HepG2 (cell line): ENCODE results near the gene AKR1C4. TPM values are rescaled to one million over a fixed set of nuclear protein-coding genes. Genes with fewer than 3 reads are reported as not detected.

Experiments
- EED ChIP-seq: sonication (generic); formaldehyde crosslinking; IDR thresholded peaks from 2 replicates; pipeline ENCODE4 v1.5.0; 2020; ENCODE audit warnings: mild to moderate bottlenecking, missing genetic modification reagents
- FOSL1 ChIP-seq: sonication (generic); formaldehyde crosslinking; IDR thresholded peaks from 2 replicates; pipeline ENCODE4 v1.9.0; 2021; ENCODE audit warnings: missing genetic modification reagents, borderline replicate concordance
- FOXA3 ChIP-seq: IDR thresholded peaks from 2 replicates; pipeline ENCODE4 v1.6.1; 2016; ENCODE audit warnings: missing genetic modification reagents, missing compliant biosample characterization
- GABPB1 ChIP-seq: IDR thresholded peaks from 2 replicates; pipeline ENCODE4 v1.6.1; 2016; ENCODE audit warnings: mild to moderate bottlenecking, missing genetic modification reagents, moderate library complexity, missing compliant biosample characterization
- GTF2F1 ChIP-seq: fragments of 150-350 bp; IDR thresholded peaks from 2 replicates; pipeline ENCODE4 v1.6.1; 2014; ENCODE audit warnings: low read length
- HNF1B ChIP-seq: sonication (generic); formaldehyde crosslinking; IDR thresholded peaks from 2 replicates; pipeline ENCODE4 v1.5.1; 2020; ENCODE audit warnings: mild to moderate bottlenecking, moderate library complexity, missing genetic modification reagents
- MXD4 ChIP-seq: IDR thresholded peaks from 2 replicates; pipeline ENCODE4 v1.6.1; 2016; ENCODE audit warnings: mild to moderate bottlenecking, missing biosample characterization, missing genetic modification reagents
- NONO ChIP-seq, 2 experiments: fragments of 450-650 bp in 1 of 2; sonication (generic) in 1 of 2; formaldehyde crosslinking in 1 of 2; IDR thresholded peaks in 1 of 2; conservative IDR thresholded peaks in 1 of 2; 2 replicates each; pipeline versions ENCODE4 v1.6.1 to v1.8.0; 2017 to 2022; ENCODE audit warnings: mild to moderate bottlenecking in 1 of 2, missing genetic modification reagents in 1 of 2, moderate library complexity in 1 of 2
- PAX8 ChIP-seq: sonication (generic); formaldehyde crosslinking; IDR thresholded peaks from 2 replicates; pipeline ENCODE4 v1.8.0; 2022; ENCODE audit warnings: mild to moderate bottlenecking, missing genetic modification reagents, borderline replicate concordance
- RBFOX2 ChIP-seq: fragments of 200-400 bp; formaldehyde crosslinking; IDR thresholded peaks from 2 replicates; pipeline ENCODE4 v1.6.1; 2017; ENCODE audit warnings: low read depth, mild to moderate bottlenecking, low read length
- RXRB ChIP-seq: IDR thresholded peaks from 2 replicates; pipeline ENCODE4 v1.6.1; 2016; ENCODE audit warnings: borderline replicate concordance, missing genetic modification reagents, missing compliant biosample characterization
- SATB2 ChIP-seq: sonication (generic); formaldehyde crosslinking; IDR thresholded peaks from 2 replicates; pipeline ENCODE4 v1.5.0; 2020; ENCODE audit warnings: missing genetic modification reagents
- SMAD3 ChIP-seq: sonication (generic); formaldehyde crosslinking; IDR thresholded peaks from 2 replicates; pipeline ENCODE4 v1.4.0; 2020; ENCODE audit warnings: missing genetic modification reagents
- SMC3 ChIP-seq: IDR thresholded peaks from 2 replicates; pipeline ENCODE4 v1.6.1; 2011; ENCODE audit warnings: low read length, improper control_type of control experiment
- SP140L ChIP-seq: sonication (generic); formaldehyde crosslinking; IDR thresholded peaks from 2 replicates; pipeline ENCODE4 v1.4.0; 2020; ENCODE audit warnings: missing genetic modification reagents, borderline replicate concordance
- SPEN ChIP-seq: sonication (generic); formaldehyde crosslinking; IDR thresholded peaks from 2 replicates; pipeline ENCODE4 v1.5.1; 2020; ENCODE audit warnings: low read depth, mild to moderate bottlenecking, missing genetic modification reagents
- SRSF1 ChIP-seq: fragments of 200-400 bp; formaldehyde crosslinking; optimal IDR thresholded peaks from 2 replicates; pipeline ENCODE3; 2017; ENCODE audit warnings: mild to moderate bottlenecking, low read depth, low read length, moderate library complexity
- THAP11 ChIP-seq: IDR thresholded peaks from 2 replicates; pipeline ENCODE4 v1.6.1; 2016; ENCODE audit warnings: missing biosample characterization, missing genetic modification reagents
- ZBTB4 ChIP-seq: sonication (generic); formaldehyde crosslinking; IDR thresholded peaks from 2 replicates; pipeline ENCODE4 v1.4.0; 2020; ENCODE audit warnings: missing genetic modification reagents, mild to moderate bottlenecking, borderline replicate concordance
- ZMYM2 ChIP-seq: sonication (generic); formaldehyde crosslinking; IDR thresholded peaks from 2 replicates; pipeline ENCODE4 v1.8.0; 2022; ENCODE audit warnings: mild to moderate bottlenecking, missing genetic modification reagents
- ZNF136 ChIP-seq: sonication (generic); formaldehyde crosslinking; IDR thresholded peaks from 2 replicates; pipeline ENCODE4 v1.8.1; 2022; ENCODE audit warnings: low read depth, mild to moderate bottlenecking, moderate library complexity, missing genetic modification reagents
- ZNF24 ChIP-seq: fragments of 450-650 bp; IDR thresholded peaks from 2 replicates; pipeline ENCODE4 v1.6.1; 2017; ENCODE audit warnings: antibody characterized with exemption, mild to moderate bottlenecking
- ZNF564 ChIP-seq: sonication (generic); formaldehyde crosslinking; IDR thresholded peaks from 2 replicates; pipeline ENCODE4 v1.8.1; 2023; ENCODE audit warnings: mild to moderate bottlenecking, missing genetic modification reagents
- ZSCAN30 ChIP-seq: sonication (generic); formaldehyde crosslinking; IDR thresholded peaks from 2 replicates; pipeline ENCODE4 v1.5.0; 2020; ENCODE audit warnings: mild to moderate bottlenecking, missing genetic modification reagents
- polyA plus RNA-seq, 8 experiments: library from polyadenylated mRNA; depleted of rRNA in 3 of 8; stranded (reverse) in 7 of 8; unstranded in 1 of 8; fragments of >200 nt; fragmentation: Illumina TruSeq in 4 of 8; extraction: Trizol in 4 of 8; gene quantifications; 2 replicates each; pipeline versions ENCODE4 v1.2.1 to v1.2.3, GENCODE V29; 2011 to 2016; ENCODE audit warnings: low read depth in 4 of 8, missing spikeins in 1 of 8, mixed read lengths in 1 of 8; ENCODE audit not compliant: insufficient read depth in 1 of 8
- total RNA-seq, 5 experiments: library from RNA; depleted of rRNA; stranded (reverse); fragments of >200 nt; fragmentation: Illumina TruSeq; extraction: Trizol; gene quantifications; 2 replicates each; pipeline ENCODE4 v1.2.3, GENCODE V29; 2016; ENCODE audit warnings: low read depth in 1 of 5
- TF ChIP-seq, protein P1 (sequence below): sonication (generic); formaldehyde crosslinking; IDR thresholded peaks from 2 replicates; pipeline ENCODE4 v1.9.0; 2022; ENCODE audit warnings: missing genetic modification reagents, mild to moderate bottlenecking, borderline replicate concordance

AKR1C4 gene
- total and polyA plus RNA-seq, 2 of the 13 experiments (the other 11 are each of a cell fraction or from before 2014, with no cell fraction given) = 0.18 to 1.3 TPM

GRCh38 chr10:5243521-5243987, 46.9 kb downstream of the AKR1C4 start (continued):
- peak; percentile 71 for TF ChIP-seq HNF1B
- no peak for TF ChIP-seq ZBTB4 (CRISPR knock-in tag)
- no peak for TF ChIP-seq MXD4 (CRISPR knock-in tag)
- no peak for TF ChIP-seq GTF2F1
- peak; percentile 77 for TF ChIP-seq THAP11 (CRISPR knock-in tag)
- TF ChIP-seq ZMYM2 (CRISPR knock-in tag) = peak; percentile 98
- no peak for TF ChIP-seq ZSCAN30 (CRISPR knock-in tag)
- TF ChIP-seq ZNF136 (CRISPR knock-in tag) = no peak
- 0 out of 2 replicates have a peak, but pooled peaks have one; percentile 16 for TF ChIP-seq SMC3
- no peak; the same call in 1 of the 2 replicates for TF ChIP-seq ZNF564 (CRISPR knock-in tag)
- TF ChIP-seq RXRB (CRISPR knock-in tag) = peak; percentile 99
- TF ChIP-seq SMAD3 = no peak
- TF ChIP-seq SPEN = peak; percentile 42; the same call in 1 of the 2 replicates
- no peak for TF ChIP-seq PAX8 (CRISPR knock-in tag)
- 0 out of 2 replicates have a peak, but pooled peaks have one; percentile 77 for TF ChIP-seq ZNF24
- no peak for TF ChIP-seq SATB2
- TF ChIP-seq FOXA3 (CRISPR knock-in tag) = peak; percentile 98
- no peak for TF ChIP-seq EED
- TF ChIP-seq GABPB1 (CRISPR knock-in tag) = no peak
- TF ChIP-seq RBFOX2 = no peak
- no peak for TF ChIP-seq NONO (IDR thresholded peaks at IDR 0.05)
- TF ChIP-seq NONO (CRISPR knock-in tag; conservative IDR thresholded peaks at IDR 0.05) = no peak; the same call in 1 of the 2 replicates
- no peak for TF ChIP-seq SP140L (CRISPR knock-in tag)
- TF ChIP-seq SRSF1 = no peak
- TF ChIP-seq FOSL1 = no peak
- TF ChIP-seq, protein P1, sequence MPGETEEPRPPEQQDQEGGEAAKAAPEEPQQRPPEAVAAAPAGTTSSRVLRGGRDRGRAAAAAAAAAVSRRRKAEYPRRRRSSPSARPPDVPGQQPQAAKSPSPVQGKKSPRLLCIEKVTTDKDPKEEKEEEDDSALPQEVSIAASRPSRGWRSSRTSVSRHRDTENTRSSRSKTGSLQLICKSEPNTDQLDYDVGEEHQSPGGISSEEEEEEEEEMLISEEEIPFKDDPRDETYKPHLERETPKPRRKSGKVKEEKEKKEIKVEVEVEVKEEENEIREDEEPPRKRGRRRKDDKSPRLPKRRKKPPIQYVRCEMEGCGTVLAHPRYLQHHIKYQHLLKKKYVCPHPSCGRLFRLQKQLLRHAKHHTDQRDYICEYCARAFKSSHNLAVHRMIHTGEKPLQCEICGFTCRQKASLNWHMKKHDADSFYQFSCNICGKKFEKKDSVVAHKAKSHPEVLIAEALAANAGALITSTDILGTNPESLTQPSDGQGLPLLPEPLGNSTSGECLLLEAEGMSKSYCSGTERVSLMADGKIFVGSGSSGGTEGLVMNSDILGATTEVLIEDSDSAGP (CRISPR knock-in tag) = no peak
